Gastroesophageal sphincter (tissue), 3 donors: ENCODE data around the gene RASSF5.

Experiments used
- POLR2A ChIP-seq, 2 donors: fragments of 450-650 bp; IDR thresholded peaks; one replicate each; pipeline ENCODE4 v1.6.1; 2017; ENCODE audit warnings: antibody characterized with exemption in 2 of 2, mild to moderate bottlenecking in 2 of 2, moderate library complexity in 1 of 2
- TF ChIP-seq, protein P1 (sequence below), 4 experiments: fragments of 200-600 bp in 2 of 4; fragments of 450-650 bp in 2 of 4; sonication (generic) in 1 of 4; IDR thresholded peaks; one replicate each; pipeline ENCODE4 v1.5.1; 2017 to 2019; ENCODE audit warnings: antibody characterized with exemption in 4 of 4, mild to moderate bottlenecking in 2 of 4, moderate library complexity in 2 of 4

DNA sequence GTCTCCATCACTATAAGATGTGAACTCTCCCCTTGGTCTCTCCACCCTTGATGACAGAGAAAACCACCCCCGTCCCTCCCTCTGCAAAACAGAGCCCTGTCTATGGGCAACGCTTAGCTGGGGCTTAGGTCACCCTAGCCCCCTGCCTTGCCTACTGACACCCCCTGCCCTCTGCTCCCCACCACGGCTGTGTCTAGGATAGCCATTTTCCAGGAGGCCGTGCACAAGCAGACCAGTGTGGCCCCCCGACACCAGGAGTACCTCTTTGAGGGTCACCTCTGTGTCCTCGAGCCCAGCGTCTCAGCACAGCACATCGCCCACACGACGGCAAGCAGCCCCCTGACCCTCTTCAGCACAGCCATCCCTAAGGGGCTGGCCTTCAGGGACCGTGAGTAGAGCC lies 28.6 kb upstream of the RASSF5 start:
- TF ChIP-seq POLR2A (IDR thresholded peaks at IDR 0.05) = no peak
- TF ChIP-seq, protein P1, sequence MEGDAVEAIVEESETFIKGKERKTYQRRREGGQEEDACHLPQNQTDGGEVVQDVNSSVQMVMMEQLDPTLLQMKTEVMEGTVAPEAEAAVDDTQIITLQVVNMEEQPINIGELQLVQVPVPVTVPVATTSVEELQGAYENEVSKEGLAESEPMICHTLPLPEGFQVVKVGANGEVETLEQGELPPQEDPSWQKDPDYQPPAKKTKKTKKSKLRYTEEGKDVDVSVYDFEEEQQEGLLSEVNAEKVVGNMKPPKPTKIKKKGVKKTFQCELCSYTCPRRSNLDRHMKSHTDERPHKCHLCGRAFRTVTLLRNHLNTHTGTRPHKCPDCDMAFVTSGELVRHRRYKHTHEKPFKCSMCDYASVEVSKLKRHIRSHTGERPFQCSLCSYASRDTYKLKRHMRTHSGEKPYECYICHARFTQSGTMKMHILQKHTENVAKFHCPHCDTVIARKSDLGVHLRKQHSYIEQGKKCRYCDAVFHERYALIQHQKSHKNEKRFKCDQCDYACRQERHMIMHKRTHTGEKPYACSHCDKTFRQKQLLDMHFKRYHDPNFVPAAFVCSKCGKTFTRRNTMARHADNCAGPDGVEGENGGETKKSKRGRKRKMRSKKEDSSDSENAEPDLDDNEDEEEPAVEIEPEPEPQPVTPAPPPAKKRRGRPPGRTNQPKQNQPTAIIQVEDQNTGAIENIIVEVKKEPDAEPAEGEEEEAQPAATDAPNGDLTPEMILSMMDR (IDR thresholded peaks at IDR 0.05) = no peak
